Upper lobe of left lung (tissue), 6 donors: ENCODE measurements around the gene LIG3. TPM values are rescaled to one million over a fixed set of nuclear protein-coding genes. Genes with fewer than 3 reads are reported as not detected.

ENCODE experiments used
- ATAC-seq, 2 donors: fragments of 200-7000 bp; cut with Tn5 transposase; one replicate each; pipeline ENCODE4 v1.9.1; 2022; ENCODE audit warnings: mild to moderate bottlenecking in 2 of 2, moderate library complexity in 2 of 2; ENCODE audit not compliant: low FRiP score in 2 of 2
- DNase-seq, 2 donors: peaks; one replicate each; pipeline ENCODE4 v3.0.0-alpha.2; 2019 to 2020
- H3K27ac ChIP-seq, 4 donors: fragments of 200-600 bp; sonication (generic); one replicate each; pipeline ENCODE4 v1.5.1; 2016 to 2019
- H3K27me3 ChIP-seq, 4 donors: fragments of 200-600 bp; sonication (generic); one replicate each; pipeline ENCODE4 v1.5.1; 2017 to 2019
- H3K36me3 ChIP-seq, 4 donors: fragments of 200-600 bp; sonication (generic); one replicate each; pipeline ENCODE4 v1.5.1; 2016 to 2019
- H3K4me1 ChIP-seq, 4 donors: fragments of 200-600 bp; sonication (generic); one replicate each; pipeline ENCODE4 v1.5.1; 2018 to 2019
- H3K4me3 ChIP-seq, 4 donors: fragments of 200-600 bp; sonication (generic); one replicate each; pipeline ENCODE4 v1.5.1; 2017 to 2019; ENCODE audit warnings: mild to moderate bottlenecking in 2 of 4, moderate library complexity in 1 of 4
- H3K9me3 ChIP-seq, 4 donors: fragments of 200-600 bp; sonication (generic); one replicate each; pipeline ENCODE4 v1.5.1; 2018 to 2019
- CTCF ChIP-seq, 6 experiments: fragments of 450-650 bp in 4 of 6; fragments of 200-600 bp in 2 of 6; sonication (generic) in 2 of 6; IDR thresholded peaks; one replicate each; pipeline ENCODE4 v1.5.1; 2016 to 2019; ENCODE audit warnings: antibody characterized with exemption in 6 of 6
- EP300 ChIP-seq, 4 donors: sonication (generic); formaldehyde crosslinking; IDR thresholded peaks; one replicate each; pipeline ENCODE4 v1.5.1; 2017; ENCODE audit warnings: antibody characterized with exemption in 4 of 4, control low read depth in 2 of 4
- POLR2A ChIP-seq, 4 donors: fragments of 450-650 bp; IDR thresholded peaks; one replicate each; pipeline ENCODE4 v1.5.1; 2016 to 2017; ENCODE audit warnings: antibody characterized with exemption in 4 of 4, mild to moderate bottlenecking in 2 of 4
- POLR2AphosphoS5 ChIP-seq, 2 donors: sonication (generic); formaldehyde crosslinking; IDR thresholded peaks; one replicate each; pipeline ENCODE4 v1.5.1; 2017; ENCODE audit warnings: antibody characterized with exemption in 2 of 2
- WGBS, 2 donors: methylation state at CpG; one replicate each; pipeline ENCODE4 v1.1.5; 2017 to 2018; 5-methylcytosine and 5-hydroxymethylcytosine counted together
- total RNA-seq, 6 donors: library from RNA; depleted of rRNA in 4 of 6; stranded (reverse); fragments of >200 nt in 4 of 6; gene quantifications; one replicate each; pipeline versions ENCODE4 v1.1.0 to v1.2.1, GENCODE V29; 2016 to 2021
- donor health status: DM: no; HTN: no; CAD: no; lungs with moderate emphysema.
- donor health status: DM: no; HTN: yes; CAD: no; lungs with severe emphysema.

Gene LIG3
- total RNA-seq, 6 donors from 2014 or later, result 27.4 to 47.1 (median 29.9) TPM

DNA sequence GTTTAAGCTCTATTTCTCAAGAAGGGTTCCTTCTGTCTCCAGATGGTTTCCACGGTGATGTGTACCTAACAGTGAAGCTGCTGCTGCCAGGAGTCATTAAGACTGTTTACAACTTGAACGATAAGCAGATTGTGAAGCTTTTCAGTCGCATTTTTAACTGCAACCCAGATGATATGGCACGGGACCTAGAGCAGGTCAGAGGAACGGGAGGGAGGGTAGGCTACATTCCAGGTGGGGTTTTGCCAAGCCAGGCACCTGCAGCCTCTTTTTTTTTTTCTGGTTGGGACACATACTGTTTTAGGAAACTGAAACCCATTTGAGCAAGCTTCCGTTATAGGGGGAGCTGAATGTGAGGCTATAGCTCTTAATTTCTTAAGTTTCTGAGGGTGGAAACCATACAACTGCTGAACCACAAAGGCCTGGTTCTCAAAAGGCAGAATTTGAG, 10.6 kb downstream of the LIG3 start:
- Histone ChIP-seq H3K9me3 (no peaks in the 10 kb centered on the region), H3K36me3 (peaks cover 4 to 95% (median 52%) of the 10 kb centered on the region in 4 donors), H3K27ac (peak overlapping the region in 3 of 4 donors; percentile 24 to 61 (median 54)), H3K4me3 (no peak overlapping the region), H3K4me1 (peaks cover 0 to 11% (median 4%) of the 10 kb centered on the region in 4 donors), H3K27me3 (no peaks in the 10 kb centered on the region)
- peak in 1 of 2 donors; percentile 9 for ATAC-seq
- WGBS, 2 donors, result 48 to 54% methylated on average over 6 of the region's 6 CpGs
- DNase-seq, result no peak
- TF ChIP-seq POLR2AphosphoS5 (IDR thresholded peaks at IDR 0.05) (peak in 1 of 2 donors; percentile 14), POLR2A (IDR thresholded peaks at IDR 0.05) (no peak)

DNA sequence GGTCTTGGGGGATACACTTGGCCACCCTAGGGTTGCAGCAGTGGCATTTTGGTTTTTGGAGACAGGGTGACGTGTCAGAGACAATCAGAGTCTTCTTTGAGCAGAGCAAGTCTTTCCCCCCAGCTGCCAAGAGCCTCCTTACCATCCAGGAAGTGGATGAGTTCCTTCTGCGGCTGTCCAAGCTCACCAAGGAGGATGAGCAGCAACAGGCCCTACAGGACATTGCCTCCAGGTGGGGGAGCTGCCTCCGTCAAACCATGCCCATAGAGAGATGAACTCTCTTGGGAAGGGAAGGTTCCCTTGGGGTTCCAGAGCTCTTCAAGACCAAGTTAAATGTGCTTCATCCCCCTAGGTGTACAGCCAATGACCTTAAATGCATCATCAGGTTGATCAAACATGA, 11.3 kb downstream of the LIG3 start:
- peak overlapping the region in 3 of 4 donors; percentile 24 to 61 (median 54) for H3K27ac ChIP-seq
- H3K27me3 ChIP-seq, result no peaks in the 10 kb centered on the region
- no peak overlapping the region for H3K4me3 ChIP-seq
- peaks cover 4 to 95% (median 51%) of the 10 kb centered on the region in 4 donors for H3K36me3 ChIP-seq
- H3K9me3 ChIP-seq, result no peaks in the 10 kb centered on the region
- no peak for ATAC-seq
- peaks cover 0 to 11% (median 5%) of the 10 kb centered on the region in 4 donors for H3K4me1 ChIP-seq
- 75 to 87% methylated on average over 1 to 3 of the region's 3 CpGs for WGBS, 2 donors
- TF ChIP-seq POLR2A (IDR thresholded peaks at IDR 0.05) (no peak), EP300 (IDR thresholded peaks at IDR 0.05) (no peak), CTCF (IDR thresholded peaks at IDR 0.05) (no peak), POLR2AphosphoS5 (IDR thresholded peaks at IDR 0.05) (no peak)
- DNase-seq, result no peak

GRCh38 chr17:34993031-34993430, 12.7 kb downstream of the LIG3 start:
- no peak for ATAC-seq
- Histone ChIP-seq H3K4me1 (peaks cover 9 to 22% (median 16%) of the 10 kb centered on the region in 4 donors), H3K4me3 (no peak overlapping the region), H3K36me3 (peaks cover 4 to 88% (median 50%) of the 10 kb centered on the region in 4 donors), H3K27ac (no peak overlapping the region), H3K27me3 (no peaks in the 10 kb centered on the region), H3K9me3 (no peaks in the 10 kb centered on the region)
- 59 to 73% methylated on average over 2 of the region's 2 CpGs for WGBS, 2 donors
- DNase-seq, result no peak
- TF ChIP-seq EP300 (IDR thresholded peaks at IDR 0.05) (no peak), POLR2AphosphoS5 (IDR thresholded peaks at IDR 0.05) (no peak), CTCF (IDR thresholded peaks at IDR 0.05) (no peak), POLR2A (IDR thresholded peaks at IDR 0.05) (no peak)

GRCh38 chr17:34996422-34997285, 16.3 kb downstream of the LIG3 start:
- H3K9me3 ChIP-seq, result no peaks in the 10 kb centered on the region
- peak overlapping the region in 3 of 4 donors; percentile 24 to 53 (median 52) for H3K27ac ChIP-seq
- no peak for ATAC-seq
- no peak for TF ChIP-seq POLR2A (IDR thresholded peaks at IDR 0.05)
- no peak for TF ChIP-seq POLR2AphosphoS5 (IDR thresholded peaks at IDR 0.05)
- TF ChIP-seq CTCF (IDR thresholded peaks at IDR 0.05), result no peak
- no peak for TF ChIP-seq EP300 (IDR thresholded peaks at IDR 0.05)
- H3K4me3 ChIP-seq, result no peak overlapping the region
- H3K36me3 ChIP-seq, result peaks cover 0 to 85% (median 45%) of the 10 kb centered on the region in 4 donors
- H3K4me1 ChIP-seq, result peaks cover 9 to 17% (median 13%) of the 10 kb centered on the region in 4 donors
- no peaks in the 10 kb centered on the region for H3K27me3 ChIP-seq
- no peak for DNase-seq
- WGBS, 2 donors, result 70 to 78% methylated on average over 3 of the region's 3 CpGs

DNA sequence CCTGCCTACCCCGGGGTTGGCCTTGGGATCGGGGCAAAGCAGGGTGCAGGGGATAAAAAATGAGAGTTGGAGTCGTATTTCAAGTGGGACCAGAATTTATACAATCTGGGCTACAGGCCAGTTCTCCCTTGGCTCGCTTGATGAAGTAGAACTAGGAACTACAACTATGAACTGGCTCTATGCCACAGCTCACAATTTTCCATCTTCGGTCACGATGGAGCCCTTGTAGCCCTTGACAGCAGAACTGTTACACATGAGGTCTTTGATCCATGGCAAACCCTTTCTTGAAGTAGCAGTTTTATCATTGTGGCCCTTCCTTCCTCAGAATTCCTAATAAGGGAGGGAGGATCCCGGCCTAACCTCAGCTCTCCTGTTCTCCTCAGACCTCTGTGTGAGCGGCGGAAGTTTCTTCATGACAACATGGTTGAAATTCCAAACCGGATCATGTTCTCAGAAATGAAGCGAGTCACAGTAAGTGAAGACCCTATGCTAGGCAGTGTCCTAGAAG, 17.1 kb downstream of the LIG3 start:
- Histone ChIP-seq H3K9me3 (no peaks in the 10 kb centered on the region), H3K36me3 (peaks cover 0 to 85% (median 44%) of the 10 kb centered on the region in 4 donors), H3K4me3 (no peak overlapping the region), H3K27ac (peak overlapping the region; percentile 27 to 54 (median 49)), H3K4me1 (peaks cover 9 to 16% (median 13%) of the 10 kb centered on the region in 4 donors), H3K27me3 (no peaks in the 10 kb centered on the region)
- ATAC-seq, result peak in 1 of 2 donors; percentile 57
- whole genome bisulfite sequencing, 2 donors, result 57% methylated on average over 11 of the region's 11 CpGs
- DNase-seq, result peak in 1 of 2 donors; percentile 64
- no peak for TF ChIP-seq POLR2A (IDR thresholded peaks at IDR 0.05)
- no peak for TF ChIP-seq EP300 (IDR thresholded peaks at IDR 0.05)
- no peak for TF ChIP-seq POLR2AphosphoS5 (IDR thresholded peaks at IDR 0.05)
- no peak for TF ChIP-seq CTCF (IDR thresholded peaks at IDR 0.05)
